ENCODE results near the gene FAM177A1.

DNA sequence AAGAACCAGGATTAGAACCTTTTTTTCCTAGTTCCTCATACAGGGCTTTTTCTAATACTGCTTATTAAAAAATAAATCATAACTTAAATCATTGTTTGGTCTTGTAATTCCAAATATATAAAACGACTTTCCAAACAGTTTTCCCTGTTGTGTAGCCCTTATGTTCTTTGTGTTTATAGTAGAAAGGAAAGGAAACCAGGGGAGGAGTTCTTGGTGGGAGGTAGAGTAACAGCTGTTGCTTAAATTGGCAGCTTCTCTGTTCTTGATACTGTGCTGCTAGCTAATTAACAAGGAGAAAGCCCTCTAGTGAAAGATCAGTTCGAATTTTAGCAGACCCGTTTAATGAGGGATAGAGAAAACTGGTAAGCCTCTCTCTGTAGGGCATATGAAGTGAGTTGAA, 48.3 kb upstream of the FAM177A1 start:
- no peak for TF ChIP-seq CTCF (IDR thresholded peaks at IDR 0.05; ENCODE audit: low read length)
- TF ChIP-seq EZH2 (IDR thresholded peaks at IDR 0.05; ENCODE audit: borderline replicate concordance, low read length): no peak

Measured in OCI-LY1 (cell line).